GM12878 (cell line): ENCODE measurements around the gene ASAP2. TPM values are rescaled to one million over a fixed set of nuclear protein-coding genes. Genes with fewer than 3 reads are reported as not detected.

Experiments used
- ATAC-seq: fragments of 200-7000 bp; cut with Tn5 transposase; 3 replicates; pipeline ENCODE4 v1.9.1; 2020; ENCODE audit warnings: mild to moderate bottlenecking, moderate library complexity
- BruUV-seq: library from RNA; stranded (reverse); fragments of 400-500 nt; replicated peaks from 2 replicates; lab custom pipeline; 2021; lab: Mats Ljungman, UMichigan
- CTCF ChIA-PET: fragments of 300-600 bp; sonication (Branson Sonifier 250); formaldehyde crosslinking; extraction: SDS; loops from one replicate; lab custom pipeline; 2021; ENCODE audit warnings: inconsistent platforms; lab: Yijun Ruan, JAX
- POLR2A ChIA-PET: fragments of 350-600 bp; formaldehyde crosslinking; extraction: SDS; loops from one replicate; lab custom pipeline; 2021; ENCODE audit warnings: inconsistent platforms; lab: Charles Lee
- RAD21 ChIA-PET: fragments of 300-600 bp; sonication (Branson Sonifier 250); formaldehyde crosslinking; loops from one replicate; lab custom pipeline; 2023; ENCODE audit warnings: antibody characterized with exemption; ENCODE audit not compliant: unreplicated experiment; lab: Charles Lee
- SMC1A ChIA-PET: fragments of 300-600 bp; sonication (Branson Sonifier 250); formaldehyde crosslinking; loops from one replicate; lab custom pipeline; 2023; ENCODE audit not compliant: unreplicated experiment, uncharacterized antibody; lab: Charles Lee
- DNase-seq: peaks from one replicate; pipeline ENCODE4 v3.0.0-alpha.2; 2011; ENCODE audit warnings: low read depth, low spot score
- FAIRE-seq: peaks from 3 replicates; lab custom pipeline; 2011; peaks lifted over from hg19 to GRCh38; lab: Jason Lieb, UNC
- H2AFZ ChIP-seq: 2 replicates; pipeline ENCODE4 v1.6.0; 2011; ENCODE audit warnings: low read depth, low read length, control low read depth; ENCODE audit not compliant: control insufficient read depth
- H3K27ac ChIP-seq: 2 replicates; pipeline ENCODE4 v1.5.1; 2011; ENCODE audit warnings: control low read depth; ENCODE audit not compliant: control insufficient read depth, insufficient read depth
- H3K27me3 ChIP-seq, 2 experiments: replicated peaks in 1 of 2; 2 replicates each; pipeline versions ENCODE4 v1.6.0 to v1.6.1; 2011; ENCODE audit warnings: low read length in 1 of 2; ENCODE audit not compliant: control insufficient read depth in 2 of 2, insufficient read depth in 2 of 2
- H3K36me3 ChIP-seq, 2 experiments: 2 replicates each; pipeline ENCODE4 v1.5.1; 2011; ENCODE audit warnings: low read length in 1 of 2; ENCODE audit not compliant: control insufficient read depth in 2 of 2, insufficient read depth in 2 of 2
- H3K4me1 ChIP-seq: 2 replicates; pipeline ENCODE4 v1.6.1; 2011; ENCODE audit warnings: mild to moderate bottlenecking, low read length, moderate library complexity, mixed read lengths; ENCODE audit not compliant: control insufficient read depth, insufficient read depth
- H3K4me2 ChIP-seq: 2 replicates; pipeline ENCODE4 v1.6.0; 2011; ENCODE audit warnings: control low read depth; ENCODE audit not compliant: control insufficient read depth, insufficient read depth
- H3K4me3 ChIP-seq: fragments of 200-600 bp; sonication (generic); 2 replicates; pipeline ENCODE4 v1.5.1; 2016
- H3K79me2 ChIP-seq: 2 replicates; pipeline ENCODE4 v1.6.0; 2011; ENCODE audit warnings: low read length; ENCODE audit not compliant: control insufficient read depth, insufficient read depth
- H3K9ac ChIP-seq: 2 replicates; pipeline ENCODE4 v1.8.0; 2011; ENCODE audit warnings: low read length, control low read depth, mixed read lengths; ENCODE audit not compliant: control insufficient read depth, insufficient read depth
- H3K9me3 ChIP-seq: replicated peaks from 3 replicates; pipeline ENCODE4 v1.5.1; 2011; ENCODE audit warnings: mild to moderate bottlenecking, low read length; ENCODE audit not compliant: control insufficient read depth, insufficient read depth
- H4K20me1 ChIP-seq: 2 replicates; pipeline ENCODE4 v1.6.0; 2011; ENCODE audit not compliant: control insufficient read depth, insufficient read depth
- CBX5 ChIP-seq: sonication (generic); IDR thresholded peaks from 2 replicates; pipeline ENCODE4 v1.6.1; 2016; ENCODE audit warnings: low read depth, moderate library complexity, mild to moderate bottlenecking, inconsistent platforms
- DPF2 ChIP-seq: fragments of 450-650 bp; IDR thresholded peaks from 2 replicates; pipeline ENCODE4 v1.6.1; 2017; ENCODE audit warnings: mild to moderate bottlenecking
- EP300 ChIP-seq, 2 experiments: fragments of 150-350 bp in 1 of 2; IDR thresholded peaks; 2 replicates each; pipeline ENCODE4 v1.6.1; 2011 to 2012; ENCODE audit warnings: low read depth in 2 of 2, low read length in 2 of 2, borderline replicate concordance in 1 of 2, improper control_type of control experiment in 1 of 2, inconsistent platforms in 1 of 2; ENCODE audit not compliant: control insufficient read depth in 1 of 2
- HDAC6 ChIP-seq: fragments of 200-600 bp; sonication (generic); IDR thresholded peaks from one replicate; pipeline ENCODE4 v1.8.0; 2017; ENCODE audit warnings: antibody characterized with exemption; ENCODE audit not compliant: unreplicated experiment
- KDM1A ChIP-seq: fragments of 200-600 bp; sonication (generic); IDR thresholded peaks from 2 replicates; pipeline ENCODE4 v1.6.1; 2016; ENCODE audit warnings: borderline replicate concordance
- KLF5 ChIP-seq: fragments of 450-650 bp; IDR thresholded peaks from 2 replicates; pipeline ENCODE4 v1.6.1; 2014; ENCODE audit warnings: mild to moderate bottlenecking; ENCODE audit not compliant: partially characterized antibody
- MTA2 ChIP-seq: fragments of 450-650 bp; IDR thresholded peaks from 2 replicates; pipeline ENCODE4 v1.6.1; 2016; ENCODE audit warnings: low read depth, mild to moderate bottlenecking, moderate library complexity
- MYB ChIP-seq: fragments of 150-350 bp; IDR thresholded peaks from 2 replicates; pipeline ENCODE4 v1.6.1; 2014; ENCODE audit warnings: mild to moderate bottlenecking, low read depth, low read length, borderline replicate concordance
- NR2C1 ChIP-seq: fragments of 450-650 bp; IDR thresholded peaks from 2 replicates; pipeline ENCODE4 v1.6.1; 2017; ENCODE audit warnings: antibody characterized with exemption, mild to moderate bottlenecking, moderate library complexity
- NRF1 ChIP-seq: conservative IDR thresholded peaks from 2 replicates; pipeline ENCODE4 v1.6.1; 2011; ENCODE audit warnings: mild to moderate bottlenecking, low read depth, low read length, improper control_type of control experiment
- POLR2A ChIP-seq: IDR thresholded peaks from 2 replicates; pipeline ENCODE4 v1.6.1; 2011; ENCODE audit warnings: low read depth, mild to moderate bottlenecking, low read length
- SMAD5 ChIP-seq: IDR thresholded peaks from 2 replicates; pipeline ENCODE4 v1.6.1; 2016; ENCODE audit warnings: antibody characterized with exemption, low read depth
- SREBF2 ChIP-seq: IDR thresholded peaks from 2 replicates; pipeline ENCODE4 v1.6.1; 2012; ENCODE audit warnings: mild to moderate bottlenecking, low read length
- SUPT20H ChIP-seq: IDR thresholded peaks from 2 replicates; pipeline ENCODE4 v1.6.1; 2011; ENCODE audit warnings: low read depth, mild to moderate bottlenecking, low read length, moderate library complexity, borderline replicate concordance; ENCODE audit not compliant: control insufficient read depth
- TAF1 ChIP-seq: IDR thresholded peaks from 2 replicates; pipeline ENCODE4 v1.6.1; 2011; ENCODE audit warnings: mild to moderate bottlenecking, low read depth, low read length, borderline replicate concordance
- TCF12 ChIP-seq: IDR thresholded peaks from 2 replicates; pipeline ENCODE4 v1.6.1; 2011; ENCODE audit warnings: low read depth, mild to moderate bottlenecking, low read length
- TCF7 ChIP-seq: IDR thresholded peaks from 2 replicates; pipeline ENCODE4 v1.6.1; 2014; ENCODE audit warnings: antibody characterized with exemption, borderline replicate concordance
- WGBS: methylation state at CpG from one replicate; pipeline ENCODE4 v1.1.6; 2016; ENCODE audit warnings: low lambda C conversion rate; ENCODE audit not compliant: insufficient replicate concordance, insufficient coverage; ENCODE audit errors: missing lambda C conversion rate; 5-methylcytosine and 5-hydroxymethylcytosine counted together
- in situ Hi-C: fragments of 300-500 bp; cut with MboI; formaldehyde crosslinking; loops from 9 replicates; pipeline ENCODE4 v1.14.3; 2018; ENCODE audit warnings: mixed read lengths
- intact Hi-C: fragments of 100-400 bp; cut with micrococcal nuclease; formaldehyde crosslinking; loops from one replicate; pipeline ENCODE4 v1.14.2; 2022; ENCODE audit not compliant: unreplicated experiment
- polyA plus RNA-seq, 11 experiments: library from polyadenylated mRNA; depleted of rRNA in 4 of 11; unstranded in 6 of 11; stranded (reverse) in 5 of 11; fragments of >200 nt; fragmentation: Nextera tagmentation in 4 of 11; fragmentation: Illumina TruSeq in 1 of 11; extraction: Ambion mirVana in 4 of 11; extraction: Trizol in 1 of 11; gene quantifications; 1 replicate in 1 of 11; 2 replicates in 10 of 11; pipeline versions ENCODE4 v1.2.1 to v1.2.3, GENCODE V29; 2011 to 2016; ENCODE audit warnings: inconsistent platforms in 2 of 11, missing spikeins in 2 of 11, low read depth in 1 of 11
- total RNA-seq, 4 experiments: library from RNA; depleted of rRNA in 3 of 4; stranded (reverse); fragments of >200 nt in 3 of 4; fragmentation: Illumina TruSeq in 1 of 4; extraction: Trizol in 1 of 4; gene quantifications; 2 replicates each; pipeline versions ENCODE4 v1.2.1 to v1.2.3, GENCODE V29; 2013 to 2021
- TF ChIP-seq, protein P1 (sequence below): fragments of 450-650 bp; IDR thresholded peaks from 2 replicates; pipeline ENCODE4 v1.6.1; 2016; ENCODE audit warnings: mild to moderate bottlenecking, moderate library complexity, borderline replicate concordance
- TF ChIP-seq, protein P2 (sequence below): fragments of 150-350 bp; IDR thresholded peaks from 2 replicates; pipeline ENCODE4 v1.6.1; 2016; ENCODE audit warnings: low read depth, low read length

The ASAP2 gene
- total and polyA plus RNA-seq, 10 of the 15 experiments (the other 5 are each of a cell fraction or from before 2014, with no cell fraction given): 0.05 to 0.27 (median 0.07) TPM; not detected in 4

DNA sequence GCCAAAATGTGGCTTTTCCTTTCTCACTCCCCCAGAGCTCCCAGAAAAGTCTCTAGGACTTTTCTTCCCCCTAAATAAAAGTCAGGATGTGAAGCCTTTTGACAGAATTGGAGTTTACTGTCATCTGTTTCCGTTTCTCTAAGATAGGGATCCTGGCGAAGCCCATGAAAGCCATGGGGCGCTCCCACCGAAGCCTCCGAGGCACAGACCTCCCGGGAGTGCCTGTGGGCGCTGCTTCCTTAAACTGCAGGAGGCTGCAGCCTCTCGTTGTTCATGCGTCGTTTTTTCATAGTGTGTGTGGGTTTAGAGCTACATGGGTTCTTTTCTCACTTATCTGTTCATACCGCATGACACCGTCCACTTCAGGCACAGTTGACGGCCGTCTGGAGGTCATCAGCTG is 56.8 kb downstream of the ASAP2 start (continued):
- TF ChIP-seq EP300 (IDR thresholded peaks at IDR 0.05; ENCODE audit: borderline replicate concordance in 1 of 2, control insufficient read depth in 1 of 2, low read depth in 2 of 2, low read length in 2 of 2) (no peak), TCF12 (no peak), KDM1A (no peak), MYB (no peak)
- TF ChIP-seq, protein P1, sequence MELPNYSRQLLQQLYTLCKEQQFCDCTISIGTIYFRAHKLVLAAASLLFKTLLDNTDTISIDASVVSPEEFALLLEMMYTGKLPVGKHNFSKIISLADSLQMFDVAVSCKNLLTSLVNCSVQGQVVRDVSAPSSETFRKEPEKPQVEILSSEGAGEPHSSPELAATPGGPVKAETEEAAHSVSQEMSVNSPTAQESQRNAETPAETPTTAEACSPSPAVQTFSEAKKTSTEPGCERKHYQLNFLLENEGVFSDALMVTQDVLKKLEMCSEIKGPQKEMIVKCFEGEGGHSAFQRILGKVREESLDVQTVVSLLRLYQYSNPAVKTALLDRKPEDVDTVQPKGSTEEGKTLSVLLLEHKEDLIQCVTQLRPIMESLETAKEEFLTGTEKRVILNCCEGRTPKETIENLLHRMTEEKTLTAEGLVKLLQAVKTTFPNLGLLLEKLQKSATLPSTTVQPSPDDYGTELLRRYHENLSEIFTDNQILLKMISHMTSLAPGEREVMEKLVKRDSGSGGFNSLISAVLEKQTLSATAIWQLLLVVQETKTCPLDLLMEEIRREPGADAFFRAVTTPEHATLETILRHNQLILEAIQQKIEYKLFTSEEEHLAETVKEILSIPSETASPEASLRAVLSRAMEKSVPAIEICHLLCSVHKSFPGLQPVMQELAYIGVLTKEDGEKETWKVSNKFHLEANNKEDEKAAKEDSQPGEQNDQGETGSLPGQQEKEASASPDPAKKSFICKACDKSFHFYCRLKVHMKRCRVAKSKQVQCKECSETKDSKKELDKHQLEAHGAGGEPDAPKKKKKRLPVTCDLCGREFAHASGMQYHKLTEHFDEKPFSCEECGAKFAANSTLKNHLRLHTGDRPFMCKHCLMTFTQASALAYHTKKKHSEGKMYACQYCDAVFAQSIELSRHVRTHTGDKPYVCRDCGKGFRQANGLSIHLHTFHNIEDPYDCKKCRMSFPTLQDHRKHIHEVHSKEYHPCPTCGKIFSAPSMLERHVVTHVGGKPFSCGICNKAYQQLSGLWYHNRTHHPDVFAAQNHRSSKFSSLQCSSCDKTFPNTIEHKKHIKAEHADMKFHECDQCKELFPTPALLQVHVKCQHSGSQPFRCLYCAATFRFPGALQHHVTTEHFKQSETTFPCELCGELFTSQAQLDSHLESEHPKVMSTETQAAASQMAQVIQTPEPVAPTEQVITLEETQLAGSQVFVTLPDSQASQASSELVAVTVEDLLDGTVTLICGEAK: no peak

DNA sequence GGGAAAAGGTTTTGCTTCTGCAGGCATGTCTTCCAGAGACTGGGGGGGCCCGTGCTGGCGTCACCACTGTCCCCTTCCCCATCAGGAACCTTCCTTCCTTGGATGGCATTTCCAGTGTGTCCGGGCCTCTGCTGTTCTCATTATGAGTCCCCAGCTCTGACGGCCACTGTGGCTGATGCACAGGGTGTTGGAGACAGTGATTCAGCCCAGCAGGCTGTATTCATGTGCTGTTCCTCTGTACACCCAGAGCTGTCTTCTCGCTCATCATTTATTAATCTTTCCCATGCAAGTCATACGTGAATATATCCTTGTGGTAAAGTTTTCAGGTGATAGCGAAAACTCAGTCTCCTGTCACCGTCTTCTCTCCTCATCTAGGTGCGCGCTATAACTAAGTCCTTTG is 57.7 kb downstream of the ASAP2 start:
- Histone ChIP-seq H3K79me2 (no peaks in the 10 kb centered on the region), H2AFZ (no peak overlapping the region), H3K4me2 (no peak overlapping the region), H3K27ac (no peak overlapping the region), H4K20me1 (no peaks in the 10 kb centered on the region), H3K4me1 (no peaks in the 10 kb centered on the region), H3K36me3 (no peaks in the 10 kb centered on the region), H3K27me3 (peaks cover 0 to 2% of the 10 kb centered on the region in 2 experiments; a peak in 1 of 4 replicates), H3K4me3 (no peak overlapping the region), H3K9ac (no peak overlapping the region), H3K9me3 (no peaks in the 10 kb centered on the region)
- ChIA-PET SMC1A (no interaction called here), RAD21 (no interaction called here), CTCF (no interaction called here), POLR2A (no interaction called here)
- intact Hi-C loops: no loop called here
- no peak for DNase-seq
- no peak for FAIRE-seq
- BruUV-seq: no TSS peak
- 43% methylated on average over 10 of the region's 10 CpGs for WGBS
- no peak for ATAC-seq
- in situ Hi-C loops: no loop called here
- TF ChIP-seq SMAD5: no peak
- TF ChIP-seq KLF5: no peak
- TF ChIP-seq MTA2: no peak
- no peak for TF ChIP-seq DPF2
- TF ChIP-seq, protein P2, sequence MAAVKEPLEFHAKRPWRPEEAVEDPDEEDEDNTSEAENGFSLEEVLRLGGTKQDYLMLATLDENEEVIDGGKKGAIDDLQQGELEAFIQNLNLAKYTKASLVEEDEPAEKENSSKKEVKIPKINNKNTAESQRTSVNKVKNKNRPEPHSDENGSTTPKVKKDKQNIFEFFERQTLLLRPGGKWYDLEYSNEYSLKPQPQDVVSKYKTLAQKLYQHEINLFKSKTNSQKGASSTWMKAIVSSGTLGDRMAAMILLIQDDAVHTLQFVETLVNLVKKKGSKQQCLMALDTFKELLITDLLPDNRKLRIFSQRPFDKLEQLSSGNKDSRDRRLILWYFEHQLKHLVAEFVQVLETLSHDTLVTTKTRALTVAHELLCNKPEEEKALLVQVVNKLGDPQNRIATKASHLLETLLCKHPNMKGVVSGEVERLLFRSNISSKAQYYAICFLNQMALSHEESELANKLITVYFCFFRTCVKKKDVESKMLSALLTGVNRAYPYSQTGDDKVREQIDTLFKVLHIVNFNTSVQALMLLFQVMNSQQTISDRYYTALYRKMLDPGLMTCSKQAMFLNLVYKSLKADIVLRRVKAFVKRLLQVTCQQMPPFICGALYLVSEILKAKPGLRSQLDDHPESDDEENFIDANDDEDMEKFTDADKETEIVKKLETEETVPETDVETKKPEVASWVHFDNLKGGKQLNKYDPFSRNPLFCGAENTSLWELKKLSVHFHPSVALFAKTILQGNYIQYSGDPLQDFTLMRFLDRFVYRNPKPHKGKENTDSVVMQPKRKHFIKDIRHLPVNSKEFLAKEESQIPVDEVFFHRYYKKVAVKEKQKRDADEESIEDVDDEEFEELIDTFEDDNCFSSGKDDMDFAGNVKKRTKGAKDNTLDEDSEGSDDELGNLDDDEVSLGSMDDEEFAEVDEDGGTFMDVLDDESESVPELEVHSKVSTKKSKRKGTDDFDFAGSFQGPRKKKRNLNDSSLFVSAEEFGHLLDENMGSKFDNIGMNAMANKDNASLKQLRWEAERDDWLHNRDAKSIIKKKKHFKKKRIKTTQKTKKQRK: no peak
- TF ChIP-seq KDM1A: no peak
- TF ChIP-seq TCF7: no peak
- no peak for TF ChIP-seq NR2C1
- no peak for TF ChIP-seq SREBF2
- TF ChIP-seq NRF1: no peak
- no peak for TF ChIP-seq POLR2A
- TF ChIP-seq SUPT20H: no peak
- TF ChIP-seq HDAC6: no peak
- TF ChIP-seq CBX5: no peak
- no peak for TF ChIP-seq TAF1
